Measurements from ENCODE around the gene NLRC5. TPM values are rescaled to one million over a fixed set of nuclear protein-coding genes. Genes with fewer than 3 reads are reported as not detected.

Gene NLRC5
- total RNA-seq, 1 experiment from 2014 or later = 2.4 TPM

GRCh38 chr16:56982695-56983094 lies 6.7 kb upstream of the NLRC5 start:
- H3K4me3 Mint-ChIP-seq = no peak overlapping the region
- no peak overlapping the region for H2BK20ac ChIP-seq (ENCODE audit: low read depth, low read length, poor library complexity, severe bottlenecking)

More at GRCh38 chr16:56982695-56983094, 6.7 kb upstream of the NLRC5 start:
- no peak for TF ChIP-seq CTCF (conservative IDR thresholded peaks at IDR 0.05)
- Histone ChIP-seq H4K20me1 (ENCODE audit: control insufficient read depth, insufficient read depth, insufficient read length) (no peaks in the 10 kb centered on the region), H3K4ac (ENCODE audit: low read depth, low read length) (no peak overlapping the region), H3K4me2 (ENCODE audit: insufficient read depth, insufficient read length, low read length) (no peak overlapping the region), H2BK5ac (ENCODE audit: insufficient read length, low read length) (no peak overlapping the region), H3K18ac (ENCODE audit: insufficient read length, low read depth, low read length) (no peak overlapping the region), H3T11ph (ENCODE audit: low read length) (no peak overlapping the region), H2BK15ac (ENCODE audit: low read depth, low read length) (no peak overlapping the region), H4K91ac (ENCODE audit: insufficient read length, low read depth, low read length) (no peak overlapping the region), H2AFZ (ENCODE audit: low read length) (no peak overlapping the region), H2BK120ac (ENCODE audit: low read depth, low read length, poor library complexity, severe bottlenecking) (no peak overlapping the region), H3K27ac (ENCODE audit: insufficient read length, low read depth, low read length) (no peak overlapping the region), H3K23me2 (ENCODE audit: insufficient read length, low read depth, low read length, poor library complexity, severe bottlenecking) (no peaks in the 10 kb centered on the region), H2BK12ac (ENCODE audit: insufficient read length, low read depth, low read length) (no peak overlapping the region), H3K4me1 (ENCODE audit: insufficient read depth, low read length) (no peaks in the 10 kb centered on the region), H3K23ac (ENCODE audit: insufficient read length, low read depth, low read length) (no peak overlapping the region), H3K79me1 (ENCODE audit: insufficient read depth, low read depth, low read length, poor library complexity, severe bottlenecking) (no peaks in the 10 kb centered on the region), H3K27me3 (ENCODE audit: insufficient read depth, low read length) (no peaks in the 10 kb centered on the region), H4K8ac (replicated peaks; ENCODE audit: insufficient read length, low read depth, low read length) (no peak overlapping the region), H2AK5ac (ENCODE audit: insufficient read length, low read length) (no peak overlapping the region), H3K79me2 (ENCODE audit: insufficient read depth, low read length) (no peaks in the 10 kb centered on the region), H4K5ac (ENCODE audit: insufficient read length, low read depth, low read length) (no peak overlapping the region), H3K56ac (ENCODE audit: insufficient read length, low read depth, low read length) (no peak overlapping the region), H3K9me3 (ENCODE audit: control insufficient read depth, low read depth, low read length) (no peaks in the 10 kb centered on the region), H3K14ac (ENCODE audit: insufficient read depth, low read length) (no peak overlapping the region), H3K9ac (ENCODE audit: extremely low read depth, insufficient read length, low read length) (no peak overlapping the region)
- Mint-ChIP-seq H3K27me3 (ENCODE audit: low read depth) (peaks cover 7% of the 10 kb centered on the region), H3K36me3 (ENCODE audit: insufficient read depth in 1 of 3, low read depth in 3 of 3) (no peaks in the 10 kb centered on the region), H3K27ac (no peak overlapping the region), H3K9me3 (no peaks in the 10 kb centered on the region), H3K4me1 (peaks cover 12 to 29% of the 10 kb centered on the region in 2 experiments)
- no peak for DNase-seq
- WGBS (ENCODE audit: extremely low coverage, insufficient read length, low lambda C conversion rate) = no CpG with 5 or more reads among the region's 2 CpGs

All from H9 (cell line).